H1 (cell line): Measurements from ENCODE around the gene CFAP97D2. TPM values are rescaled to one million over a fixed set of nuclear protein-coding genes. Genes with fewer than 3 reads are reported as not detected.

ENCODE experiments used
- polyA plus RNA-seq, 7 experiments: library from polyadenylated mRNA; depleted of rRNA in 3 of 7; stranded (reverse) in 5 of 7; unstranded in 2 of 7; fragments of >200 nt in 5 of 7; fragments of 200-250 nt in 2 of 7; gene quantifications; 1 replicate in 5 of 7; 2 replicates in 1 of 7; 4 replicates in 1 of 7; pipeline versions ENCODE4 v1.2.1 to v1.2.3, GENCODE V29; 2011 to 2013; ENCODE audit warnings: missing spikeins in 2 of 7, mixed read lengths in 2 of 7
- total RNA-seq: library from RNA; stranded (reverse); fragmentation: NEBNext Ultra II Directional; extraction: Animal tissue kit (Norgen Biotek cat#: 25700); gene quantifications from 2 replicates; pipeline ENCODE4 v1.2.1, GENCODE V29; 2021
- TF ChIP-seq, protein P1 (sequence below): fragments of 300-600 bp; sonication (generic); IDR thresholded peaks from 2 replicates; pipeline ENCODE4 v1.7.1; 2012; ENCODE audit warnings: low read length, moderate library complexity, mild to moderate bottlenecking, inconsistent platforms; ENCODE audit not compliant: insufficient replicate concordance

Gene CFAP97D2
- total and polyA plus RNA-seq, 2 of the 8 experiments (the other 6 are each of a cell fraction or from before 2014, with no cell fraction given): not detected

GRCh38 chr13:114235697-114236096 lies 56.6 kb downstream of the CFAP97D2 start (continued):
- TF ChIP-seq, protein P1, sequence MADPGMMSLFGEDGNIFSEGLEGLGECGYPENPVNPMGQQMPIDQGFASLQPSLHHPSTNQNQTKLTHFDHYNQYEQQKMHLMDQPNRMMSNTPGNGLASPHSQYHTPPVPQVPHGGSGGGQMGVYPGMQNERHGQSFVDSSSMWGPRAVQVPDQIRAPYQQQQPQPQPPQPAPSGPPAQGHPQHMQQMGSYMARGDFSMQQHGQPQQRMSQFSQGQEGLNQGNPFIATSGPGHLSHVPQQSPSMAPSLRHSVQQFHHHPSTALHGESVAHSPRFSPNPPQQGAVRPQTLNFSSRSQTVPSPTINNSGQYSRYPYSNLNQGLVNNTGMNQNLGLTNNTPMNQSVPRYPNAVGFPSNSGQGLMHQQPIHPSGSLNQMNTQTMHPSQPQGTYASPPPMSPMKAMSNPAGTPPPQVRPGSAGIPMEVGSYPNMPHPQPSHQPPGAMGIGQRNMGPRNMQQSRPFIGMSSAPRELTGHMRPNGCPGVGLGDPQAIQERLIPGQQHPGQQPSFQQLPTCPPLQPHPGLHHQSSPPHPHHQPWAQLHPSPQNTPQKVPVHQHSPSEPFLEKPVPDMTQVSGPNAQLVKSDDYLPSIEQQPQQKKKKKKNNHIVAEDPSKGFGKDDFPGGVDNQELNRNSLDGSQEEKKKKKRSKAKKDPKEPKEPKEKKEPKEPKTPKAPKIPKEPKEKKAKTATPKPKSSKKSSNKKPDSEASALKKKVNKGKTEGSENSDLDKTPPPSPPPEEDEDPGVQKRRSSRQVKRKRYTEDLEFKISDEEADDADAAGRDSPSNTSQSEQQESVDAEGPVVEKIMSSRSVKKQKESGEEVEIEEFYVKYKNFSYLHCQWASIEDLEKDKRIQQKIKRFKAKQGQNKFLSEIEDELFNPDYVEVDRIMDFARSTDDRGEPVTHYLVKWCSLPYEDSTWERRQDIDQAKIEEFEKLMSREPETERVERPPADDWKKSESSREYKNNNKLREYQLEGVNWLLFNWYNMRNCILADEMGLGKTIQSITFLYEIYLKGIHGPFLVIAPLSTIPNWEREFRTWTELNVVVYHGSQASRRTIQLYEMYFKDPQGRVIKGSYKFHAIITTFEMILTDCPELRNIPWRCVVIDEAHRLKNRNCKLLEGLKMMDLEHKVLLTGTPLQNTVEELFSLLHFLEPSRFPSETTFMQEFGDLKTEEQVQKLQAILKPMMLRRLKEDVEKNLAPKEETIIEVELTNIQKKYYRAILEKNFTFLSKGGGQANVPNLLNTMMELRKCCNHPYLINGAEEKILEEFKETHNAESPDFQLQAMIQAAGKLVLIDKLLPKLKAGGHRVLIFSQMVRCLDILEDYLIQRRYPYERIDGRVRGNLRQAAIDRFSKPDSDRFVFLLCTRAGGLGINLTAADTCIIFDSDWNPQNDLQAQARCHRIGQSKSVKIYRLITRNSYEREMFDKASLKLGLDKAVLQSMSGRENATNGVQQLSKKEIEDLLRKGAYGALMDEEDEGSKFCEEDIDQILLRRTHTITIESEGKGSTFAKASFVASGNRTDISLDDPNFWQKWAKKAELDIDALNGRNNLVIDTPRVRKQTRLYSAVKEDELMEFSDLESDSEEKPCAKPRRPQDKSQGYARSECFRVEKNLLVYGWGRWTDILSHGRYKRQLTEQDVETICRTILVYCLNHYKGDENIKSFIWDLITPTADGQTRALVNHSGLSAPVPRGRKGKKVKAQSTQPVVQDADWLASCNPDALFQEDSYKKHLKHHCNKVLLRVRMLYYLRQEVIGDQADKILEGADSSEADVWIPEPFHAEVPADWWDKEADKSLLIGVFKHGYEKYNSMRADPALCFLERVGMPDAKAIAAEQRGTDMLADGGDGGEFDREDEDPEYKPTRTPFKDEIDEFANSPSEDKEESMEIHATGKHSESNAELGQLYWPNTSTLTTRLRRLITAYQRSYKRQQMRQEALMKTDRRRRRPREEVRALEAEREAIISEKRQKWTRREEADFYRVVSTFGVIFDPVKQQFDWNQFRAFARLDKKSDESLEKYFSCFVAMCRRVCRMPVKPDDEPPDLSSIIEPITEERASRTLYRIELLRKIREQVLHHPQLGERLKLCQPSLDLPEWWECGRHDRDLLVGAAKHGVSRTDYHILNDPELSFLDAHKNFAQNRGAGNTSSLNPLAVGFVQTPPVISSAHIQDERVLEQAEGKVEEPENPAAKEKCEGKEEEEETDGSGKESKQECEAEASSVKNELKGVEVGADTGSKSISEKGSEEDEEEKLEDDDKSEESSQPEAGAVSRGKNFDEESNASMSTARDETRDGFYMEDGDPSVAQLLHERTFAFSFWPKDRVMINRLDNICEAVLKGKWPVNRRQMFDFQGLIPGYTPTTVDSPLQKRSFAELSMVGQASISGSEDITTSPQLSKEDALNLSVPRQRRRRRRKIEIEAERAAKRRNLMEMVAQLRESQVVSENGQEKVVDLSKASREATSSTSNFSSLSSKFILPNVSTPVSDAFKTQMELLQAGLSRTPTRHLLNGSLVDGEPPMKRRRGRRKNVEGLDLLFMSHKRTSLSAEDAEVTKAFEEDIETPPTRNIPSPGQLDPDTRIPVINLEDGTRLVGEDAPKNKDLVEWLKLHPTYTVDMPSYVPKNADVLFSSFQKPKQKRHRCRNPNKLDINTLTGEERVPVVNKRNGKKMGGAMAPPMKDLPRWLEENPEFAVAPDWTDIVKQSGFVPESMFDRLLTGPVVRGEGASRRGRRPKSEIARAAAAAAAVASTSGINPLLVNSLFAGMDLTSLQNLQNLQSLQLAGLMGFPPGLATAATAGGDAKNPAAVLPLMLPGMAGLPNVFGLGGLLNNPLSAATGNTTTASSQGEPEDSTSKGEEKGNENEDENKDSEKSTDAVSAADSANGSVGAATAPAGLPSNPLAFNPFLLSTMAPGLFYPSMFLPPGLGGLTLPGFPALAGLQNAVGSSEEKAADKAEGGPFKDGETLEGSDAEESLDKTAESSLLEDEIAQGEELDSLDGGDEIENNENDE: no peak
